Keratinocyte (primary cell): ENCODE measurements around the gene BNIP5. TPM values are rescaled to one million over a fixed set of nuclear protein-coding genes. Genes with fewer than 3 reads are reported as not detected.

Source experiments
- DNase-seq: peaks from one replicate; pipeline ENCODE4 v3.0.0-alpha.2; 2011; ENCODE audit warnings: low read depth, missing footprints, low spot score
- FAIRE-seq: peaks from 2 replicates; lab custom pipeline; 2011; peaks lifted over from hg19 to GRCh38; lab: Jason Lieb, UNC
- H2AFZ ChIP-seq: 2 replicates; pipeline ENCODE4 v1.6.0; 2012; ENCODE audit warnings: low read length, control low read depth, inconsistent platforms; ENCODE audit not compliant: control insufficient read depth
- H3K27ac ChIP-seq: 2 replicates; pipeline ENCODE4 v1.5.1; 2011; ENCODE audit warnings: low read length; ENCODE audit not compliant: control insufficient read depth, insufficient read depth
- H3K27me3 ChIP-seq: 3 replicates; pipeline ENCODE4 v1.6.0; 2011; ENCODE audit warnings: low read length; ENCODE audit not compliant: control insufficient read depth, insufficient read depth; ENCODE audit errors: extremely low read depth
- H3K36me3 ChIP-seq, 2 experiments: 2 replicates in 1 of 2; 3 replicates in 1 of 2; pipeline ENCODE4 v1.5.1; 2011; ENCODE audit warnings: low read length in 2 of 2, mild to moderate bottlenecking in 1 of 2; ENCODE audit not compliant: control insufficient read depth in 2 of 2, insufficient read depth in 2 of 2; ENCODE audit errors: extremely low read depth in 1 of 2
- H3K4me1 ChIP-seq: 3 replicates; pipeline ENCODE4 v1.5.1; 2011; ENCODE audit warnings: low read length; ENCODE audit not compliant: control insufficient read depth, insufficient read depth; ENCODE audit errors: extremely low read depth
- H3K4me2 ChIP-seq: 3 replicates; pipeline ENCODE4 v1.6.0; 2011; ENCODE audit warnings: low read depth, low read length; ENCODE audit not compliant: control insufficient read depth, insufficient read depth; ENCODE audit errors: extremely low read depth
- H3K4me3 ChIP-seq, 3 experiments: fragments of 200-600 bp in 1 of 3; sonication (generic) in 1 of 3; 2 replicates in 2 of 3; 3 replicates in 1 of 3; pipeline ENCODE4 v1.5.1; 2011 to 2016; ENCODE audit warnings: low read length in 3 of 3, mild to moderate bottlenecking in 3 of 3, control low read depth in 2 of 3, inconsistent platforms in 1 of 3, low read depth in 1 of 3, mixed read lengths in 1 of 3, mixed run types in 1 of 3, moderate library complexity in 1 of 3; ENCODE audit not compliant: control insufficient read depth in 2 of 3, insufficient read depth in 2 of 3; ENCODE audit errors: extremely low read depth in 1 of 3
- H3K79me2 ChIP-seq: 2 replicates; pipeline ENCODE4 v1.6.0; 2012; ENCODE audit warnings: low read length; ENCODE audit not compliant: control insufficient read depth, insufficient read depth
- H3K9ac ChIP-seq: 3 replicates; pipeline ENCODE4 v1.6.0; 2011; ENCODE audit warnings: low read length; ENCODE audit not compliant: control insufficient read depth, insufficient read depth; ENCODE audit errors: extremely low read depth
- H3K9me1 ChIP-seq: 3 replicates; pipeline ENCODE4 v1.6.0; 2011; ENCODE audit warnings: low read length; ENCODE audit not compliant: control insufficient read depth, insufficient read depth; ENCODE audit errors: extremely low read depth
- H3K9me3 ChIP-seq: 2 replicates; pipeline ENCODE4 v1.5.1; 2012; ENCODE audit warnings: low read depth, low read length; ENCODE audit not compliant: control insufficient read depth
- H4K20me1 ChIP-seq: 3 replicates; pipeline ENCODE4 v1.6.0; 2011; ENCODE audit warnings: low read length; ENCODE audit not compliant: control insufficient read depth, insufficient read depth; ENCODE audit errors: extremely low read depth
- CTCF ChIP-seq, 3 experiments: IDR thresholded peaks in 1 of 3; conservative IDR thresholded peaks in 1 of 3; optimal IDR thresholded peaks in 1 of 3; 2 replicates in 2 of 3; 3 replicates in 1 of 3; pipeline versions ENCODE3 to v1.5.1; 2011; ENCODE audit warnings: low read length in 3 of 3, mild to moderate bottlenecking in 3 of 3, moderate library complexity in 2 of 3, control low read depth in 1 of 3, inconsistent platforms in 1 of 3; ENCODE audit not compliant: insufficient read depth in 2 of 3; ENCODE audit errors: extremely low read depth in 1 of 3
- EZH2 ChIP-seq: IDR thresholded peaks from one replicate; pipeline ENCODE4 v1.6.1; 2012; ENCODE audit warnings: inconsistent platforms, mild to moderate bottlenecking, low read length, moderate library complexity
- dilution Hi-C: fragments of 300-500 bp; cut with MboI; formaldehyde crosslinking; loops from one replicate; pipeline ENCODE4 v1.7.0; 2020; ENCODE audit warnings: low sequenced_read_pairs; ENCODE audit not compliant: extremely low pct_ligation_motif_present
- polyA plus RNA-seq, 5 experiments: library from polyadenylated mRNA; depleted of rRNA in 3 of 5; stranded (reverse) in 3 of 5; stranded (forward) in 1 of 5; unstranded in 1 of 5; fragments of >200 nt; gene quantifications; 1 replicate in 1 of 5; 2 replicates in 3 of 5; 3 replicates in 1 of 5; pipeline versions ENCODE4 v1.2.1 to v1.2.3, GENCODE V29; 2011 to 2012; ENCODE audit warnings: missing spikeins in 2 of 5, low read depth in 1 of 5, low replicate concordance in 1 of 5

The BNIP5 gene
- polyA plus RNA-seq, 1 donor (not counting 4 experiments of a cell fraction or from before 2014, with no cell fraction given) = not detected

- DNase-seq = no peak
- Histone ChIP-seq H3K4me2 (no peak overlapping the region), H3K9ac (no peak overlapping the region), H3K36me3 (no peaks in the 10 kb centered on the region), H3K79me2 (no peaks in the 10 kb centered on the region), H4K20me1 (peaks cover 2% of the 10 kb centered on the region), H3K9me3 (no peaks in the 10 kb centered on the region), H3K9me1 (no peaks in the 10 kb centered on the region), H3K27ac (no peak overlapping the region), H2AFZ (no peak overlapping the region), H3K4me3 (no peak overlapping the region), H3K27me3 (no peaks in the 10 kb centered on the region), H3K4me1 (peaks cover 3% of the 10 kb centered on the region)
- dilution Hi-C loops = no loop called here
- TF ChIP-seq EZH2 = no peak
- TF ChIP-seq CTCF (optimal IDR thresholded peaks at IDR 0.05 in 1 of 3, IDR thresholded peaks at IDR 0.05 in 1 of 3, conservative IDR thresholded peaks at IDR 0.05 in 1 of 3; ENCODE audit: extremely low read depth in 1 of 3, insufficient read depth in 2 of 3, low read length in 3 of 3) = no peak
- FAIRE-seq = no peak
Measured at GRCh38 chr6:36368421-36368820, 31.7 kb upstream of the BNIP5 start.

GRCh38 chr6:36367743-36368142, 31.1 kb upstream of the BNIP5 start:
- Histone ChIP-seq H3K4me3 (no peak overlapping the region), H3K9me1 (no peaks in the 10 kb centered on the region), H3K4me1 (peaks cover 3% of the 10 kb centered on the region), H4K20me1 (peaks cover 2% of the 10 kb centered on the region), H3K4me2 (no peak overlapping the region), H2AFZ (no peak overlapping the region), H3K27me3 (no peaks in the 10 kb centered on the region), H3K9me3 (no peaks in the 10 kb centered on the region), H3K27ac (no peak overlapping the region), H3K79me2 (no peaks in the 10 kb centered on the region), H3K9ac (no peak overlapping the region), H3K36me3 (no peaks in the 10 kb centered on the region)
- DNase-seq = no peak
- no peak for FAIRE-seq
- dilution Hi-C loops = no loop called here
- TF ChIP-seq CTCF (optimal IDR thresholded peaks at IDR 0.05 in 1 of 3, IDR thresholded peaks at IDR 0.05 in 1 of 3, conservative IDR thresholded peaks at IDR 0.05 in 1 of 3; ENCODE audit: extremely low read depth in 1 of 3, insufficient read depth in 2 of 3, low read length in 3 of 3) (no peak), EZH2 (no peak)
